GM10266 (cell line): ENCODE results near the gene PRDM11.
"Not testable (repeated sequence)": the region's sequence is repeated elsewhere in the genome, so short reads cannot be mapped to it uniquely, and the experiment has no call there.

Experiments used
- DNase-seq: peaks from one replicate; pipeline ENCODE4 v3.0.0; 2012; ENCODE audit errors: extremely low spot score
- TF ChIP-seq, protein P1 (sequence below): IDR thresholded peaks from 2 replicates; pipeline ENCODE4 v1.5.1; 2012; ENCODE audit warnings: mild to moderate bottlenecking, low read depth; ENCODE audit not compliant: control insufficient read depth, insufficient read depth; ENCODE audit errors: missing control alignments

PRDM11 gene

DNA sequence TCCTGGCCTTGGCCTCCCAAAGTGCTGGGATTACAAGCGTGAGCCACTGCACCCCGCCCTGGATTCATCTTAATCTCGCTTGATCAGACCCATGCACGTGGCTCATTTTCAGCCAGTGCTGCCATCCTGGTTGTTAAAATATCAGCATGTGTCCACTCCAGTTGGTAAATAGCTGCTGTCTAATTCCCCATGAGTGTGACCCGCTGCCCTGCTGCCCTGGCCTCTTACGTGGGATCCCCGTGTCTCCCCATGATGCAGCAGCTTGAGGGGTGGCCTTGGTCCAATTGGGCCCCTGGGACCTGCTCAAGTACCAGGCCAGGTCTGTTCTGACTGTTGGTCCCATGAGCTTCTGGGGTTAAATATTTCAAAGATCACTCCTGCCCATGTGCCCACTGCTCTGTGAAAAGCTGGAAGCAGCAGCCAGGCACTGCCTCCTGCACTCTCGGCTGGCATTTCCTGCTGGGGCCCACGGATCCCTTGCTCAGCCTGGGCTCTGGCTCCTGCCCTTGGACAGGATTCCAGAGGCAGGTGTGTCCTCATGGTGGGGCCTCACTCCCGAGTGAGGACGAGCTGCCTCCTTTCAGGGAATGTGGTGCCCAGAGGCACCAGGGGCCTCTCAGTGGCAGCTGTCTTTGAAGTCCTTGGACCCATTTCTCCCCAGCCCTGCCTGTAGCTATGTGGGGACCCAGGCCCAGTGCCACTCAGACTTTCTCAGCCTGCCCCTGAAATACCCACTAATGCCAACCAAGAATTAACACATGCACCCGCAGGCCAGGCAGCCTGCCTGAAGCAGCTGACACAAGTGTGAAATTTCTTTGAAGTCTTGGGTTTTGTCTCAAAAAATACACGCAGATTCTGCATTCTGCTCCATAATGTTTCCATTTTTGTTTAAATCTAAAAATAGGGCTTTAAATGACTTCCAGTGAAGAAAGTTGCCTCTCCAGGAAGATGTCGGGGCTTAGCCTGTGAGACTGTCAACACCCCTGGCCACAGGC lies 38.1 kb upstream of the PRDM11 start:
- no peak for DNase-seq

DNA sequence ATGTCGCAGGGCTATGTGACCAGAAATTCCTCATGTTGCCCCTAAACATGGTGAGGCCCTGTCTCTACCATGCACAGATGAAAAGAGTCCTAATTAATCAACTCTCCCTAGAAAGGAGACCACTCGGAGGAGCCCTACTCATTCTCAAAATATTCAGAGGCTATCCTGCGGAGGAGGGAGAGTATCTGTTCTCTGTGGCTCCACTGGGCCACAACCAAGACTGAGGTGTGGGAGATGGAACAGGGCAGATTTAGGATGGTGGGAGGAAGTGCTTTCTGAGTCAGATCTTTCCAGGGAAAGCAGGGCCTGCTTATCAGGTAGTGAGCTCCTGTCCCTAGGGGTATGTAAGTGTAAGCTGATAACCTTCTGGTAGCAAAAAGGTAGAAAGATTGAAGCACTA lies 37.0 kb upstream of the PRDM11 start:
- DNase-seq = no peak
- TF ChIP-seq, protein P1, sequence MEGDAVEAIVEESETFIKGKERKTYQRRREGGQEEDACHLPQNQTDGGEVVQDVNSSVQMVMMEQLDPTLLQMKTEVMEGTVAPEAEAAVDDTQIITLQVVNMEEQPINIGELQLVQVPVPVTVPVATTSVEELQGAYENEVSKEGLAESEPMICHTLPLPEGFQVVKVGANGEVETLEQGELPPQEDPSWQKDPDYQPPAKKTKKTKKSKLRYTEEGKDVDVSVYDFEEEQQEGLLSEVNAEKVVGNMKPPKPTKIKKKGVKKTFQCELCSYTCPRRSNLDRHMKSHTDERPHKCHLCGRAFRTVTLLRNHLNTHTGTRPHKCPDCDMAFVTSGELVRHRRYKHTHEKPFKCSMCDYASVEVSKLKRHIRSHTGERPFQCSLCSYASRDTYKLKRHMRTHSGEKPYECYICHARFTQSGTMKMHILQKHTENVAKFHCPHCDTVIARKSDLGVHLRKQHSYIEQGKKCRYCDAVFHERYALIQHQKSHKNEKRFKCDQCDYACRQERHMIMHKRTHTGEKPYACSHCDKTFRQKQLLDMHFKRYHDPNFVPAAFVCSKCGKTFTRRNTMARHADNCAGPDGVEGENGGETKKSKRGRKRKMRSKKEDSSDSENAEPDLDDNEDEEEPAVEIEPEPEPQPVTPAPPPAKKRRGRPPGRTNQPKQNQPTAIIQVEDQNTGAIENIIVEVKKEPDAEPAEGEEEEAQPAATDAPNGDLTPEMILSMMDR = no peak

More for the DNA sequence above, 38.1 kb upstream of the PRDM11 start:
- TF ChIP-seq, protein P1 = no peak

DNA sequence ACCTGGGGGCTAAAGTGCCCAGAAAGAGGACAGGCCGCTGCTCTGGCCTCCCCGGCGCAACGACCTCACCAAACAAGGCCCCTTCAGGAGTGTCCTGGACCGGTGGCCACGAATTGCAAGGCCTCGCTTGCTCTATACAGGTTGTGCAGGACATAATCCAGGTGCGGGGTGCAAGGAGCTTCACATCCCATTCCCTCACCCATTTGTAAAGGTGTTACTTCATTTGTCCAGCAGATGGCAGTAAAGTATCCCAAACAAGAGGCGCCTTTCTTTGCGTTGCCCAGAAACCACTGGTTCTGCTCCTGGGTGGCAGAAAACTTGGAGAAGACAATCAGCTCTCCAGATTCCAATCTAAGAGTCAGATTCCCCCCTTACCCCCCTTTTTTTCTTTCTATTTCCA lies 35.9 kb upstream of the PRDM11 start:
- TF ChIP-seq, protein P1 = peak; percentile 63
- DNase-seq = peak; percentile 63

DNA sequence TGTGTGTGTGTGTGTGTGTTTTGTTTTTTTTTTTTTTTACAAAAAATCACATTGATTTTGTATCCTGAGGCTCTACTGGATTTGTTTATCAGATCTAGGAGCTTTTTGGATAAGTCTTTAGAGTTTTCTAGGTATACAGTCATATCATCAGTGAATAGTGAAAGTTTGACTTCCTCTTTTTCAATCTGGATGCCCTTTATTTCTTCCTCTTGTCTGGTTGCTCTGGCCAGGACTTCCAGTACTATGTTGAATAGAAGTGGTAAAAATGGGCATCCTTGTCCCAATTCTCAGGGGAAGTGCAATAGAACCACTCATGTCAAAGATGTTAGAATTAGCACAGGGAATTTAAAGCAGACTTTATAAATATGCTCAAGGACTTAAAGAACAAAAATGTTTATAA lies 32.6 kb upstream of the PRDM11 start:
- DNase-seq = no peak
- TF ChIP-seq, protein P1 = no peak

DNA sequence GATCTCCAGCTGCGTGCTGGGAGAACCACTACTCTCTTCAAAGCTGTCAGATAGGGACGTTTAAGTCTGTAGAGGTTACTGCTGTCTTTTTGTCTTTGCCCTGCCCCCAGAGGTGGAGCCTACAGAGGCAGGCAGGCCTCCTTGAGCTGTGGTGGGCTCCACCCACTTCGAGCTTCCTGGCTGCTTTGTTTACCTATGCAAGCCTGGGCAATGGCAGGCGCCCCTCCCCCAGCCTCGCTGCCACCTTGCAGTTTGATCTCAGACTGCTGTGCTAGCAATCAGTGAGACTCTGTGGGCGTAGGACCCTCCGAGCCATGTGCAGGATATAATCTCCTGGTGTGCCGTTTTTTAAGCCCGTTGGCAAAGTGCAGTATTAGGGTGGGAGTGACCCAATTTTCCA lies 18.6 kb upstream of the PRDM11 start:
- not testable (repeated sequence) for DNase-seq

DNA sequence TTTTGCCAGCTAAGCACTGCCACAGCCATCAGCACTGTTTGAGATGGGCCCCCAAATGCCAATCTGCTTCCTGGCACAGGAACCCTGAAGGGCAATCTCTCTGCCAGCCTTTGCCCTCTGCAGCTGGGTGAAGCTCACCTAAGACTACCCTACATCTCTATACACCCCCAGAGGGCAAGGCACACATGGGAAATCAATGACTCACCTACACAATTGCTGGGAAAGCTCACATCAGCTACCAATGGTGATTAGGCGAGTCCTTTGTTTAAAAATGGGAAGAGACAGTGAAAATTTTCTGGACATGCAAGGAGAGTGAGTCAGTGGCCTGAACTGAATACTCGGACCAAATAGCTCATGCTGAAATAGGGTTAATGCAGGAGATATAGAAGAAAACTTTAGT lies 12.6 kb upstream of the PRDM11 start:
- DNase-seq = no peak
- TF ChIP-seq, protein P1 = no peak

DNA sequence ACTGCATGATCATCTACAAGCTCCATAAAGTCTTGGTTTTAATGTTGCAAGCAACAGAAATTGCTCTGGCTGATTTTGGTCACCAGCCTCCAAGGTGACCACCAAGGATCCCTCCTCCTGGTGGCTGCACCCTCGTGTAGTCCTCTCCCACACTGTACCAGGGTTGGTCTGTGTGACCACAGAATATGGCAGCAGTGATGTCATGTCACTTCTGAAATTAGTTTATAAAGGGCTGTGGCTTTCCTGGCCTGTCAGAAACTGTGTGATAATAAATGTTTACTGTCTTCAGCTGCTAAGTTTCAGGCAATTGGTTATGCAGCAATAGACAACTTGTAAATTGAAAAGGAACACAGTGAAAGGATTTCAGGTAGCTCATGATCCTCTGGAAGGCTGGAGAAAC lies 5.3 kb upstream of the PRDM11 start:
- TF ChIP-seq, protein P1 = no peak
- no peak for DNase-seq

DNA sequence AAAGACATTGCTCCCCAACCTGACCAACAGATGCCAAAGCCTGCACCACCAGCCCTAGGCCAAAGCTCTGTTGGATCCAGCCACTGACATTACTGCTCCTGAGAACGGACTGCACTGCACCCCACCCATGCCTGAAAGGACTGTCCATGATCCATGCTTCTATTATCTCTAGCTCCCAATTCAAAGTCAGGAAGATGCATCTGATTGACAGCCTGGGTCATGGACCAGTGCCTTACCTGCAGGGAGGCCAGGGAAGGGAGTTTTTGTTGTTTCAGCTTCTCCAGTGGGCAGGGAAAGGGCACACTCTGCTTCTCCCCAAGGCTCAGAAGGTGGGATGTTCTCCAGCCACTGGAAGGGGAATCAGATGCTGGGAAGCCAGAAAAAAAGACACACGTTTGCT lies 4.8 kb upstream of the PRDM11 start:
- no peak for DNase-seq
- TF ChIP-seq, protein P1 = no peak
